Subcutaneous abdominal adipose tissue (tissue), 5 donors: ENCODE measurements around the gene DEAF1.
A peak's percentile ranks its signal among the peaks of the same experiment; 100 is the strongest.
"Not testable (repeated sequence)": the region's sequence is repeated elsewhere in the genome, so short reads cannot be mapped to it uniquely, and the experiment has no call there.

Experiments used
- H3K27ac ChIP-seq: one replicate; pipeline ENCODE4 v1.7.0; 2013; ENCODE audit warnings: low read depth, mild to moderate bottlenecking, inconsistent platforms, low read length, moderate library complexity
- H3K27me3 ChIP-seq, 5 donors: one replicate each; pipeline ENCODE4 v1.7.0; 2013; ENCODE audit warnings: low read length in 5 of 5, inconsistent platforms in 1 of 5; ENCODE audit not compliant: control insufficient read depth in 5 of 5, insufficient read depth in 4 of 5
- H3K36me3 ChIP-seq, 5 donors: one replicate each; pipeline ENCODE4 v1.7.0; 2013; ENCODE audit warnings: low read length in 5 of 5; ENCODE audit not compliant: control insufficient read depth in 5 of 5, insufficient read depth in 5 of 5
- H3K4me1 ChIP-seq, 5 donors: one replicate each; pipeline ENCODE4 v1.7.0; 2013; ENCODE audit warnings: low read length in 5 of 5, mild to moderate bottlenecking in 3 of 5, moderate library complexity in 1 of 5; ENCODE audit not compliant: control insufficient read depth in 5 of 5, insufficient read depth in 5 of 5
- H3K4me3 ChIP-seq, 5 donors: one replicate each; pipeline ENCODE4 v1.7.0; 2013; ENCODE audit warnings: low read length in 5 of 5, low read depth in 1 of 5
- H3K9ac ChIP-seq, 5 donors: one replicate each; pipeline ENCODE4 v1.7.0; 2013; ENCODE audit warnings: low read length in 5 of 5, mild to moderate bottlenecking in 4 of 5, moderate library complexity in 3 of 5
- H3K9me3 ChIP-seq, 5 donors: one replicate each; pipeline ENCODE4 v1.7.0; 2013; ENCODE audit warnings: low read length in 5 of 5; ENCODE audit not compliant: control insufficient read depth in 5 of 5
- donor health status: healthy.
- donor health status: healthy.
- donor health status: healthy.
- donor health status: healthy.
- donor health status: healthy.

Gene DEAF1

GRCh38 chr11:694563-695287, at the start of gene DEAF1:
Gene DEAF1 (minus strand): TSS chr11:695222. CDS start chr11:695047, 175 bp downstream.
- Histone ChIP-seq H3K4me3 (peak within 1 kb of the TSS; percentile 78 to 88 (median 83)), H3K27me3 (no peaks in the 10 kb centered on the region), H3K9me3 (no peaks in the 10 kb centered on the region), H3K36me3 (peaks cover 0 to 13% (median 6%) of the 10 kb centered on the region in 5 donors), H3K4me1 (peaks cover 0 to 45% (median 35%) of the 10 kb centered on the region in 5 donors), H3K9ac (peak within 1 kb of the TSS; percentile 63 to 99 (median 92)), H3K27ac (peak within 1 kb of the TSS; percentile 95)

GRCh38 chr11:742571-743201, 47.7 kb upstream of the DEAF1 start:
- Histone ChIP-seq H3K4me1 (peaks cover 0 to 12% (median 8%) of the 10 kb centered on the region in 5 donors), H3K9ac (no peak overlapping the region), H3K27ac (no peak overlapping the region), H3K36me3 (no peaks in the 10 kb centered on the region), H3K27me3 (peaks cover 0 to under 1% (median 0%) of the 10 kb centered on the region in 5 donors), H3K9me3 (no peaks in the 10 kb centered on the region), H3K4me3 (no peak overlapping the region)

- Histone ChIP-seq H3K4me3 (no peak overlapping the region), H3K9me3 (no peaks in the 10 kb centered on the region), H3K36me3 (no peaks in the 10 kb centered on the region), H3K27me3 (peaks cover 0 to 3% (median 0%) of the 10 kb centered on the region in 5 donors), H3K27ac (no peak overlapping the region), H3K4me1 (peaks cover 0 to 13% (median 7%) of the 10 kb centered on the region in 5 donors), H3K9ac (no peak overlapping the region)
Measured at GRCh38 chr11:742156-742546, 47.1 kb upstream of the DEAF1 start.

- not testable (repeated sequence) for H3K4me1 ChIP-seq, H3K9ac ChIP-seq, H3K36me3 ChIP-seq, H3K9me3 ChIP-seq, H3K4me3 ChIP-seq, H3K27ac ChIP-seq, H3K27me3 ChIP-seq
Measured at GRCh38 chr11:737899-738298, 42.9 kb upstream of the DEAF1 start.

GRCh38 chr11:737366-737765, 42.3 kb upstream of the DEAF1 start:
- no peak overlapping the region for H3K4me3 ChIP-seq
- H3K27ac ChIP-seq = no peak overlapping the region
- no peak overlapping the region for H3K9ac ChIP-seq

GRCh38 chr11:734541-734940, 39.5 kb upstream of the DEAF1 start:
- not testable (repeated sequence) for H3K27ac ChIP-seq, H3K36me3 ChIP-seq, H3K9me3 ChIP-seq, H3K4me3 ChIP-seq, H3K9ac ChIP-seq, H3K27me3 ChIP-seq, H3K4me1 ChIP-seq

More at GRCh38 chr11:737366-737765, 42.3 kb upstream of the DEAF1 start:
- H3K4me1 ChIP-seq = peaks cover 0 to 4% (median 0%) of the 10 kb centered on the region in 5 donors
- H3K9me3 ChIP-seq = no peaks in the 10 kb centered on the region
- H3K27me3 ChIP-seq = peaks cover 0 to 5% (median 0%) of the 10 kb centered on the region in 5 donors
- H3K36me3 ChIP-seq = no peaks in the 10 kb centered on the region

GRCh38 chr11:733072-733471, 38.0 kb upstream of the DEAF1 start:
- Histone ChIP-seq H3K9me3 (no peaks in the 10 kb centered on the region), H3K9ac (no peak overlapping the region)

GRCh38 chr11:729492-730074, 34.6 kb upstream of the DEAF1 start:
- Histone ChIP-seq H3K4me1 (peaks cover 0 to 30% (median 27%) of the 10 kb centered on the region in 5 donors), H3K36me3 (no peaks in the 10 kb centered on the region), H3K27ac (no peak overlapping the region), H3K9me3 (no peaks in the 10 kb centered on the region), H3K9ac (peak overlapping the region in 1 of 5 donors; percentile 47), H3K27me3 (peaks cover 0 to 12% (median 10%) of the 10 kb centered on the region in 5 donors), H3K4me3 (no peak overlapping the region)

More at GRCh38 chr11:733072-733471, 38.0 kb upstream of the DEAF1 start:
- H3K36me3 ChIP-seq = no peaks in the 10 kb centered on the region
- H3K4me1 ChIP-seq = peaks cover 0 to 12% (median 11%) of the 10 kb centered on the region in 5 donors
- no peak overlapping the region for H3K4me3 ChIP-seq
- H3K27me3 ChIP-seq = peaks cover 0 to 5% (median 0%) of the 10 kb centered on the region in 5 donors
- no peak overlapping the region for H3K27ac ChIP-seq

- no peaks in the 10 kb centered on the region for H3K36me3 ChIP-seq
- peaks cover 0 to 30% (median 27%) of the 10 kb centered on the region in 5 donors for H3K4me1 ChIP-seq
- peak overlapping the region in 1 of 5 donors; percentile 47 for H3K9ac ChIP-seq
- peaks cover 0 to 14% (median 11%) of the 10 kb centered on the region in 5 donors for H3K27me3 ChIP-seq
- H3K9me3 ChIP-seq = no peaks in the 10 kb centered on the region
- H3K27ac ChIP-seq = peak overlapping the region; percentile 89
- no peak overlapping the region for H3K4me3 ChIP-seq
Measured at GRCh38 chr11:728901-729491, 34.0 kb upstream of the DEAF1 start.
